Activated naive CD8-positive, alpha-beta T cell treated with anti-CD3 and anti-CD28 coated beads for 36 hours (primary cell): ENCODE measurements around the gene ASNSD1. TPM values are rescaled to one million over a fixed set of nuclear protein-coding genes. Genes with fewer than 3 reads are reported as not detected.

ENCODE experiments used
- DNase-seq: peaks from one replicate; pipeline ENCODE4 v3.0.0; 2021
- H3K27ac Mint-ChIP-seq: one replicate; pipeline ENCODE4 v1.8.0; 2022; ENCODE audit warnings: mild to moderate bottlenecking, moderate library complexity, mixed read lengths
- H3K27me3 Mint-ChIP-seq: one replicate; pipeline ENCODE4 v1.8.0; 2022; ENCODE audit warnings: mild to moderate bottlenecking, mixed read lengths
- H3K36me3 Mint-ChIP-seq: one replicate; pipeline ENCODE4 v1.8.0; 2021; ENCODE audit warnings: mild to moderate bottlenecking, mixed read lengths
- H3K4me1 Mint-ChIP-seq: one replicate; pipeline ENCODE4 v1.8.0; 2021; ENCODE audit warnings: mixed read lengths
- H3K4me3 Mint-ChIP-seq: one replicate; pipeline ENCODE4 v1.8.0; 2022; ENCODE audit warnings: mild to moderate bottlenecking, moderate library complexity, mixed read lengths
- H3K9me3 Mint-ChIP-seq: one replicate; pipeline ENCODE4 v1.8.0; 2022; ENCODE audit warnings: mixed read lengths
- total RNA-seq, 2 experiments: library from RNA; stranded (reverse); gene quantifications; one replicate each; pipeline ENCODE4 v1.2.3, GENCODE V29; 2021

ASNSD1 gene
- total RNA-seq: 10 to 100 TPM; 56.3 to 57.0 TPM

DNA sequence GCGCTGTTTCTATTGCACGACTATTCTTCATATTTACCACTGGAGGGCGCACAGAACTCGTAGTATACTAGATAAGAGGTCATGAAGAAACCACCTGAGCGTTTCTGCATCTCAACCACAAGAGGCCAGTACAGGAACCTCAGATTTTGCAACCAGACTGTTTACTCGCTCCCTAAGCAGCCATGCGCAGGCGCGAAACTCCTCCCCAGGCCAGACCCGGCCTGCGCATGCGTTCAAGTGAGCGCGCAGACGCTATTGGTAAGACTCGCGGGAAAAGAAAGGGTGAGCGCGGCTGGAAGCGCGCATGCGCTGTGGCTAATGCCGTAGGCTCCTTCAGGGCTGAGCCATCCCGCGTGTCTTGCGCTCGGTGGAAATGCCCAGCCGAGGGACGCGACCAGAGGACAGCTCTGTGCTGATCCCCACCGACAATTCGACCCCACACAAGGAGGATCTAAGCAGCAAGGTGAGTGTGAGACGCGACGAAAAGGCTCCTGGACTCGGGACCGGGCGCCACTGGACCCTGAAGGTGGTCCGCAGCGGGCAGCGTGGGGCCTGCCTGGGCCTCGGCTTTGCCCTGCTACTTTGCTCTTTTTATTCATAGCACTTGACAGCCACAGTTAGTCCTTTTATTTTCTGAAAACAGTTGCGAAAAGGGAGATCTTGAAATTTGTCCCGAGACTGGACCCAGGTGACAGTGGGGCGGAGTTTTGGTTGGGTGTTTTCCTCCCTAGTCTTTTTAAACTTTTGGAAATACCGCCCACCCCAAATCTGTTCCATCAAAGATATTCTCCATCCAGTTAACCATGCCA lies at the start of gene ASNSD1:
Gene ASNSD1, plus strand, starts transcription at position 312 of the 809 bp plus-strand sequence. CDS start 4,674 bp downstream, outside the sequence.
- Mint-ChIP-seq H3K4me3 (no peak within 1 kb of the TSS), H3K27ac (no peak within 1 kb of the TSS), H3K9me3 (no peaks in the 10 kb centered on the region), H3K27me3 (no peaks in the 10 kb centered on the region), H3K36me3 (peaks cover 15% of the 10 kb centered on the region), H3K4me1 (peaks cover 46% of the 10 kb centered on the region)
- peak; percentile 99 for DNase-seq

DNA sequence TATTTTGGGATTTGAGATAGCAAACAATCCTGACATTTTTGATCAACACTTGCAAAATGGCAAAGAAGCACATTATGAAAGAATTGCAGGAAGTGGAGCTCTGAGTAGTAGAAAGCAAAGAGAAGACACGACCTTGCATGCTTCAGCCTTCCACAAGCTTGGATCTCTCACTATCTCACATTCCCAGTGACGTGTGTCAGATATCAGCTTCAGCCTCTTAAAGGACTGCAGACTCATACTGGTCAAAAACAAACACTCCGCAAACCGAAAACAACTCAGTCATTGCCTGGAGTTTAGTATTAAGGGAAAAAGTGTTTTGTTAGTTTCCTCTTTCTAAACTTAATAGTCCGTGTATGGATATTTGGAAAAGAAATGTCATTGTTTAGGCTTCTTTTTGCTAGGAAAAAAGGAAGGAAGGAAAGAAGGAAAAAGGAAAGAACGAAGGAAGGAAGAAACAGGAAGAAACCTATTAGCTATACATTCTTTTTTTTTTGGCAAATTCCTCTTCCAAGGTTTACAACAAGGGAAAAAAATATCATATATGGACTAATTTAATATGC lies 48.1 kb upstream of the ASNSD1 start:
- H3K27me3 Mint-ChIP-seq: no peaks in the 10 kb centered on the region
- H3K9me3 Mint-ChIP-seq: no peaks in the 10 kb centered on the region
- H3K36me3 Mint-ChIP-seq: no peaks in the 10 kb centered on the region
- no peak for DNase-seq
- H3K27ac Mint-ChIP-seq: no peak overlapping the region
- H3K4me3 Mint-ChIP-seq: no peak overlapping the region
- no peaks in the 10 kb centered on the region for H3K4me1 Mint-ChIP-seq

DNA sequence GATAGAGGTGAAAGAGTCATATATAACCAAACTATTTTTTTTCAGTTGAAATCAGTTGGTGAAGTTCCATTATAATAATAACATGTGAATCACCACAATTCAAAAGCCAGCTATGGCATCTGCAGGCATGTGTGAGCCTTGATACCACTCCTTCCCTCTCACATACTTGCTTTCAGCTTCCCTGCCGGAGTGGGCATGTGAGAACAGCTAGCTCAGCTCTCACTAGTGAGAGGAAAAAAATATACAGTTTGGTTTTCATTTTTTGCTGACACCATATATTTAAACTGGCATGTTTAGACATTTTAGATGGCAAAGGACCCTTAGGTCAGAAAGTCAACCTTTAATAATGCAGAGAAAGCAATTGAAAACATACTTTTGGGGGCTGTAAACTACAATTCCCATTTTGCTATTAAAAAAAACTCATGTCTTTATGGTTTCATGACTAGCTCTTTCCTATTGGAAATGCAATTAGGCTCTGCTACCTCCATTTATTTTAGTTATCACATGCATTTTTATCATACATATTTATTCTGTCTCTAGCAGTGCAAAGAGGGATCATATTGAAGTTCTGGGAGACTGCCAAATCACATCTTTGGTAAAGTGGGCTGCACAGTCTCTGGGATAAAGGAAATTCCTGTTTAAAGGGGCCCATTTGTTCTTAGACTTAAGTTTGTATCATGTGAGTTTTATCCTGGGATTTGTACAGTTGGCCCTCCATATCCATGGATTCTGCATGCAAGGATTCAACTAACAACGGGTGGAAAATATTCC lies 47.4 kb upstream of the ASNSD1 start:
- DNase-seq: no peak
- Mint-ChIP-seq H3K27me3 (no peaks in the 10 kb centered on the region), H3K36me3 (no peaks in the 10 kb centered on the region), H3K9me3 (no peaks in the 10 kb centered on the region), H3K4me3 (no peak overlapping the region), H3K27ac (no peak overlapping the region), H3K4me1 (no peaks in the 10 kb centered on the region)

DNA sequence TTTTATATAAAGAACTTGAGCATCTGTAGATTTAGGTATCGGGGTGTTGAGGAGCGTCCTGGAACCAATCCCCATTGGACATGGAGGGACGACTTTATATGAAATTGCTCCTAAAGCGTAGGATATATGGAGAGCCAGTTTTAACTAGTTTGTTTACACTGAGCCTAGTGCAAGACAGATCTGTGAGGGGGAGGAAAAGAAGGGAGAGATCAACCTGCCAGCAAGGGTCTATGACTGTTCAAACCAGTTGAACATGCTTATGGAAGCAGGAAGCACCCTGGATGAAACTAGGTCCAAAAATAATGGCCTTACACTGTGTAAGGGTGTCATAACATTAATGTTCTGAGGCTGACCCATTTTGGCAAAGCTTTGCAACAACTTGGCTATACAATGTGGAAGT lies 46.7 kb upstream of the ASNSD1 start:
- H3K9me3 Mint-ChIP-seq: no peaks in the 10 kb centered on the region
- H3K27me3 Mint-ChIP-seq: no peaks in the 10 kb centered on the region
- H3K27ac Mint-ChIP-seq: no peak overlapping the region
- H3K4me1 Mint-ChIP-seq: no peaks in the 10 kb centered on the region
- H3K36me3 Mint-ChIP-seq: no peaks in the 10 kb centered on the region
- H3K4me3 Mint-ChIP-seq: no peak overlapping the region
- no peak for DNase-seq

DNA sequence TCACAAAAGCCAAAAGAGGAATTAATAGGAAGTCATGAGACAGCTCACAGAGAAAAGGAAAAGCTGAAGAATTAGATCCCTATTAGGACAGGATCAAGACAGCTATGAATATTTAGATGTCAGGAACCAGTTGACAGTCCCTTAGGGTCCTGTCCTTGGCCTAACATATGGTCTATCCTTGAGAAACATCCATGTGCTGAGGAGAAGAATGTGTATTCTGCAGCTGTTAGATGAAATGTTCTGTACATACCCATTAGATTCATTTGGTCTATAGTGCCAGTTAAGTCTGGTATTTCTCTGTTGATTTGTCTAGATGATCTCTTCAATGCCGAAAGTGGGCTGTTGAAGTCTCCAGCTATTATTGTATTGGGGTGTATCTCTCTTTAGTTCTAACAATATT lies 43.1 kb upstream of the ASNSD1 start:
- Mint-ChIP-seq H3K9me3 (no peaks in the 10 kb centered on the region), H3K27ac (no peak overlapping the region), H3K4me1 (no peaks in the 10 kb centered on the region), H3K27me3 (no peaks in the 10 kb centered on the region), H3K4me3 (no peak overlapping the region), H3K36me3 (no peaks in the 10 kb centered on the region)
- DNase-seq: no peak

DNA sequence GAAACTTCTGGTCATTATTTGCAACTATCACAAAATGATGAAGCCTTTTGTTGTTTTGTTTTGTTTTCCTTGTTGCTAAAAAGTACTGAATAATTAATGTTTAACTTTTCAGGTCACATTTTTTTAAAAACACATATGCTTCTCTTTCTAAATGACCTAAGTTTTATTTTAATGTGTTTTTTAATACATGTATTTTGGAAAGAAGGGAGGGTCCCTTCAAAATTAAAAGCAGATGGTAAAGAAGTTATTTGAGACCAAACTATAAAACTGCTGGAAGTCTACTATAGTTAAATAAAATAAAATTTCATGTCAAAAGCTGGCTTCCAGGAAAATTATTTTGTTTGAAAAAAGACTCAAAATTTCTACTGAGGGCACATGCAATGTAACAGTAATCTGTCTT lies 39.5 kb upstream of the ASNSD1 start:
- no peak overlapping the region for H3K4me3 Mint-ChIP-seq
- no peaks in the 10 kb centered on the region for H3K36me3 Mint-ChIP-seq
- no peak overlapping the region for H3K27ac Mint-ChIP-seq
- no peaks in the 10 kb centered on the region for H3K9me3 Mint-ChIP-seq
- H3K27me3 Mint-ChIP-seq: no peaks in the 10 kb centered on the region
- peaks cover 21% of the 10 kb centered on the region for H3K4me1 Mint-ChIP-seq
- DNase-seq: no peak

DNA sequence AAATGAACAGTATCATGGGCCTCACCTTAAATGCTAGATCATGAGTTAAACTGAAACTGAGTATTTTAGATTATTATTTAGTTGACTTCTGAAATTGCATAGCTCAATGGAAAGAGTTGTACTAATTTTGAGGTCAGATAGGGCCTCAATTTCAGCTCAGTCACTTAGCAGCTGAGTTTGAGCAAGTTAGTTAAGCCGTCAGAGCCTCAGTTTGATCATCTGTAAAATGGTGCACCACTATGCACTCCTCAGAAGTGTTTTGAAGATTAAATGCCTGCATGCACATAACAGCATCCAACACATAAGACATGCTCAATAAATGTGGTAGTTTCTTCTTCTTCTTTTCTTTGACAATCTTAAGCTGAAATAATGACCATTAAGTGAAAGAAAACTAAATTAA lies 38.2 kb upstream of the ASNSD1 start:
- H3K36me3 Mint-ChIP-seq: no peaks in the 10 kb centered on the region
- H3K27me3 Mint-ChIP-seq: no peaks in the 10 kb centered on the region
- H3K4me1 Mint-ChIP-seq: peaks cover 22% of the 10 kb centered on the region
- H3K4me3 Mint-ChIP-seq: no peak overlapping the region
- no peak overlapping the region for H3K27ac Mint-ChIP-seq
- no peak for DNase-seq
- H3K9me3 Mint-ChIP-seq: no peaks in the 10 kb centered on the region

DNA sequence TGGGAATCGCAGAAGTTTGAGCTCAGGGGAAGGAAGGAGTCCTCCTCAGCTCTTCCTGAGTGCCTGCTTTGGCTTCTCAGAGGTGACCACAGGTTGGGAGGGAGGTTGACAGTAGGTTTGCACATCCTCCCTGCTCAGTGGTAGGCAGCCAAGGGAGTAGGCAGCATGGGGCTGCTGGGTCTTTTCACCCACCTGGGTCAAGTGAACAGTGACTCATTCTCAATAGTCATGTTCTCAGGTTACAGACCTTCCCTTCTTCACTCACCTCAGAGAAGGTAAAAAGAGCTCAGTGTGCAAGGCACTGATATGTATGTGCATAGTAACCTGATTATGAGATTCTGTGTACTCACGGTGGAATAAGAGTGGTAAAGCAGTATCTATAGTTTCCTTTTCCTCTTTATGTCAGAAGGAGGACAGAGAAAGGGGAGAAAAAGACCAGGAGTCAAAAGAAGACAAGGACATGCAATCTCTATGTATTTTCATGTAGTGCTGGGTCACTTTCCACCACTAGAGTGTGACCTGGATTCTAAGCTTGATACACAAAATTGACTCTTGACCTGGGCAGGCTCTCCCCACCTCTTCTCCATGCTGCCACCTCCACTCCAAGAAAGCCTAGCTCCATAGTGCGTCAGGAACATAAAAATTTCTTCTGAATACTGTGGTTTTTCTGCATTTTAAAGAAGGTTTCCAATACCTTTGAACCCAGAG lies 36.5 kb upstream of the ASNSD1 start:
- Mint-ChIP-seq H3K4me1 (peaks cover 22% of the 10 kb centered on the region), H3K36me3 (no peaks in the 10 kb centered on the region), H3K27me3 (no peaks in the 10 kb centered on the region)

DNA sequence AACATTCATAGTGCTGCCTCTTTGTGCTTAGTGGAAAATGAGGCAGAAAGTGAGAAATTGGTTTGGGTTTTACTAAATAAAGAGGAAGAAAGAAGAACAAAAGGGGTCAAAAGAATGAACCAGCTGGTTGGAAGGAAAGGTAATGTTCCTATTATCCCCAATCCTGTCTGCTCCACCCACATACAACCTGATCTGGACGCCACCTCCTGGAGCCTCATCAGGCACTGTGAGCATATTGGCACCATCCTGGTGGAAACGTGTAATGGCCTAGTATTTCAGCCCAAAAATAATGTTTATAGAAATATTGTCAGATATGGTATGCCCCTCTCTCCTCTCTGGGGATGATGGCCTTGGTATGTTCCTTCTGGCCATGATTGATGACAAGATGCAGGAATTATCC lies 35.6 kb upstream of the ASNSD1 start:
- DNase-seq: no peak
- no peaks in the 10 kb centered on the region for H3K9me3 Mint-ChIP-seq
- H3K27me3 Mint-ChIP-seq: no peaks in the 10 kb centered on the region
- H3K4me3 Mint-ChIP-seq: no peak overlapping the region
- H3K4me1 Mint-ChIP-seq: peaks cover 22% of the 10 kb centered on the region
- no peaks in the 10 kb centered on the region for H3K36me3 Mint-ChIP-seq
- no peak overlapping the region for H3K27ac Mint-ChIP-seq

More for the DNA sequence above, 36.5 kb upstream of the ASNSD1 start:
- Mint-ChIP-seq H3K4me3 (no peak overlapping the region), H3K9me3 (no peaks in the 10 kb centered on the region), H3K27ac (no peak overlapping the region)
- DNase-seq: no peak

DNA sequence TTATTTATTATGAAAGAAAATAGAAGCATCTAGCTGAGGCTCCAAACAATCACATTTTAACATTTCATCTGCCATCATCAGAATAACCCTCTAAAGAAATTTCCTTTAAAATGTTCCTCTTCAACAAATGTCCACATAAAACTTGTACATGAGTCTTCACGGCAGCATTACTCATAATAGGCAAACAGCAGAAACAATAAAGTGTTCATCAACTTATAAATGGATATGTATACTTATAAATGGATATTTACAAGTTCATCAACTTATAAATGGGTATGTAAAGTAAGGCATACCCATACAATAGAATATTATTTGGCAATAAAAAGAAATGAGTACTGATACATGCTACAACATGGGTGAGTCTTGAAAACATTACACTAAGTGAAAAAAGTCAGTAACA lies 33.5 kb upstream of the ASNSD1 start:
- H3K4me3 Mint-ChIP-seq: no peak overlapping the region
- H3K9me3 Mint-ChIP-seq: no peaks in the 10 kb centered on the region
- no peaks in the 10 kb centered on the region for H3K36me3 Mint-ChIP-seq
- no peak overlapping the region for H3K27ac Mint-ChIP-seq
- no peaks in the 10 kb centered on the region for H3K27me3 Mint-ChIP-seq
- H3K4me1 Mint-ChIP-seq: peaks cover 22% of the 10 kb centered on the region
- no peak for DNase-seq

DNA sequence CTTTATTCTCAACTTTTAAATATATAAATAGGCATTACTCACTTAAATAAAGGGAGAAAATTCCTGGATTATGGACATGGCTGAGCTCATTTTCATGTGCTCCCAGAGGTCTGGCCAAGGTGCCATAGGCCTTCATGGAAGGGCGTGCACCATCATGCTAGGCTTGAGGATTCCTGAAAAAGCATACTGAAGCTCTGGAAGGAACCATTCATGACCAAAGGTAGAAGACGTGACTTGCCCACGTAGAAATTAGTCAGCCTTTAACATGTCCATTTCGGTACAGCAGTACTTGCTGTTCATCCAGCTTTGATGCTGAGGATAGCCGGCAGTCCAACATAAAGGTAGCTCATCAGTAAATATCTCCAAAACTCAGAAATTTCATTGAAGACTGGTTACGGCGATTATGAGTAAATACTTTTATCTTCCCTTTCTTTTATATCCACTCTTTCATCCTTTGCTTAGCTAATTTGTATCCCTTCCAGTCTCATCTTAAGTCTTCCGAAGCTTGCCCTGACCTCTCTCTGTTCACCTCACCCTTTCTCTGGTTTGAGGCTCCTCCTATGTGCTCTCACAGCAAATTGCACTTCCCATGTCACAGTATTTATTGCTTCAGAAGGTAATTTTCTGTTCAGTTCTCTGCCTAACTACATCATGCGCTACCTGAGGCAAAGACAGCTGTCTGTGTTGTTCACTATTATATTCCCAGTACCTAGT lies 32.3 kb upstream of the ASNSD1 start:
- H3K27ac Mint-ChIP-seq: no peak overlapping the region
- H3K36me3 Mint-ChIP-seq: no peaks in the 10 kb centered on the region
- no peak overlapping the region for H3K4me3 Mint-ChIP-seq
- no peak for DNase-seq
- H3K9me3 Mint-ChIP-seq: no peaks in the 10 kb centered on the region
- H3K27me3 Mint-ChIP-seq: no peaks in the 10 kb centered on the region
- peaks cover 22% of the 10 kb centered on the region for H3K4me1 Mint-ChIP-seq

DNA sequence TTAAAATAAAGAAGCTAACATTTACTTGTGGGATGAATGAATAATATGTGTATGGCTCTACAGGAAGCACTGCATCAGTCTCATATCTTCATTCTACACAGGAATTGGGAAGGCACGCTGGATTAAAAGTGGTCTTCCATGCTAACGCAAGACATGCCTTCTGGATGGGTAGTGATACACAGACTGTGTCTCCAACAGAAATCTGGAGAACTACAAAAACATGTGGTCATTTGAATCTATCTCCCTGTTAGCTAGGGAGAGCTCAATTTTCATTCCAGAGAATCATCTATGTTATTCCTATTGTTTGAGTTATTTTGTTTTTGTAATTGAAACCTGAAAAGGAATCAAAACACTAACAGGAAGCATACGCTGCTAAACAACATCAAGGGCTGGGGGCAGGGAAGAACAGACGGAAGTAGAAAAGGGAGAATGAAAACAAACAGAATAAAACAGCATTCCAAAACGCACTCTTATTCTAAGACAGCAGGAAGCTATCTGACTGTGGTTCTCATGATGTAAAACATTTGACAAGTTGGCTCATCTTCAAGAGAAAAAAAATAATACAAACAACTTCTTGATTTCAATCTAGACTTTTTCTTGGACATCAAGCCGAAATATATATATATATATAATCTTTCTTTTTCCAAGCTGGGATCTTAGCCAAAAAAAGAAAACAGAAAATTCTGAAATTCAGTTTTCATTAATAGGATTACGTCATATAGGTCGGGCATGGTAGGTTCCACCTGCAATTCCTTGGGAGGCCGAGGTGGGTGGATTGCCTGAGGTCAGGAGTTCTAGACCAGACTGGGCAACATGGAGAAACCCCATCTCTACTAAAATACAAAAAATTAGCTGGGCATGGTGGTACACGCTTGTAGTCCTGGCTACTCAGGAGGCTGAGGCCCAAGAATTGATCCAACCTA lies 31.5 kb upstream of the ASNSD1 start:
- Mint-ChIP-seq H3K27ac (no peak overlapping the region), H3K36me3 (no peaks in the 10 kb centered on the region), H3K9me3 (no peaks in the 10 kb centered on the region), H3K4me3 (no peak overlapping the region), H3K4me1 (peaks cover 17% of the 10 kb centered on the region), H3K27me3 (no peaks in the 10 kb centered on the region)
- DNase-seq: no peak

DNA sequence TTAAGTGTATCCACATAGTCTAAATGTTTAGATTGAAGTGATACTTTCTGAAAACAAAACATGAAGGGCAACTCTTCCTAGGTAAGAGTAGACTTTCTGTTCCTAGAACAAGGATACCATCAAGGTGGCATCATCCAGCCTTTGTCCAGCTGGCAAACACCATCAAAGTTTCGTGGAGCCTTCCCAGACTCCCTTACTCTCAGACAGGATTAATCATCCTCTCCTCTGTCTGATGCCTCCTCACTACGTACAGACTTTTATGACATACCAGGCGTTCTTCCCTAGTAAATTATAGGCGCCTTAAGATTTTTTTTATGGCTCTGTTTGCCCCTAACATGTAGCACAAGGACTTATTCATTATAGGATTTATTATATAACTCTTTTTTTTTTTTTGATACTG lies 29.4 kb upstream of the ASNSD1 start:
- Mint-ChIP-seq H3K27ac (no peak overlapping the region), H3K9me3 (no peaks in the 10 kb centered on the region), H3K4me3 (no peak overlapping the region), H3K27me3 (no peaks in the 10 kb centered on the region), H3K36me3 (no peaks in the 10 kb centered on the region), H3K4me1 (no peaks in the 10 kb centered on the region)
- no peak for DNase-seq

DNA sequence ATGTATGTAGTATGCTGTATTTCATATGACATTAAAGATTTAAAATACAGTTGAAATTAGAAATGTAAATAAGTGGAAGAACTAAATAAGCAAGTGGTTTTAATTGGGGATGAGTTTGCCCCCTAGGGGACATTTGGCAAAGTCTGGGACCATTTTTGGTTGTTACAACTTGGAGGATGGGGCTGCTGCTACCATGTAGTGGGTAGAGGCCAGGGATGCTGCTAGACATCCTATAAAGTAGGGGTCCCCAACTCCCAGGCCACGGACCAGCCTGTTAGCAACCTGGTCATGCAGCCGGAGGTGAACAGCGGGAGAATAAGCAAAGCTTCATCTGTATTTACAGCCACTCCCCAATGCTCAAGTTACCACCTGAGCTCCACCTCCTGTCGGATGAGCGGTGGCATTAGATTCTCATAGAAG lies 27.9 kb upstream of the ASNSD1 start:
- H3K9me3 Mint-ChIP-seq: no peaks in the 10 kb centered on the region
- no peaks in the 10 kb centered on the region for H3K27me3 Mint-ChIP-seq
- no peaks in the 10 kb centered on the region for H3K36me3 Mint-ChIP-seq
- H3K4me3 Mint-ChIP-seq: no peak overlapping the region
- no peaks in the 10 kb centered on the region for H3K4me1 Mint-ChIP-seq
- no peak overlapping the region for H3K27ac Mint-ChIP-seq
- DNase-seq: no peak
